Measurements from ENCODE around the gene JUN. TPM values are rescaled to one million over a fixed set of nuclear protein-coding genes. Genes with fewer than 3 reads are reported as not detected.

JUN gene
- total RNA-seq, 1 experiment from 2014 or later: 24.9 TPM

DNA sequence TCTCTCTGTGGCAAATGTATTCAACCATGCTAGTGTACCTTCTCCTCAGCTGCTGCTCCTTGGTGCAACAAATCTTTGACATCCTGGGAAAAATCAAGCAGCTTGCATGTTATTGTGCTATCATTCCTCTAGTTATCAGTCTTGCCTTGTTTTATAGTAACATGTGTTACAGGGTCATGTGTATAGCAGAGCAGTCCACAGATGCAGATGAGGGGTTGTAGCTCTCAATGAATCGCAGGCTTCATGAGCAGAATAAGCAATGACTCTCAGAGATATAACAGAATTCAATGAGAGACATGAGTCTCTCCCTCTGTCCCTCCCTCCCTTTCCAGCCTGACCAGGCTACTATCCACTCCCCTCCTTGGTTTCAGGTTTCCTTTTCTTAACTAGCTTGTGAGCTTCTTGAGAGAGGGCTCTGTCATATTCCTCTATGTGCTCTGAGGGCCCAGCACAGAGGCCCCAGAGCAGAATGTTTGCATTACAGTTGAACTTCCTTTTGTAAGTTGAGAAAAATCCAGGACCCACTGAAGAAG, 15.1 kb upstream of the JUN start:
- Histone ChIP-seq H3K4me1 (ENCODE audit: insufficient read depth, low read length, poor library complexity, severe bottlenecking) (no peaks in the 10 kb centered on the region), H3K27ac (ENCODE audit: low read depth, low read length, poor library complexity, severe bottlenecking) (no peak overlapping the region), H3K4me3 (ENCODE audit: low read depth, low read length, poor library complexity, severe bottlenecking) (no peak overlapping the region), H3K27me3 (replicated peaks; ENCODE audit: insufficient read depth, low read depth, low read length, poor library complexity) (peaks cover 44% of the 10 kb centered on the region), H3K36me3 (ENCODE audit: insufficient read depth, low read length, poor library complexity, severe bottlenecking) (no peaks in the 10 kb centered on the region), H3K9me3 (ENCODE audit: low read depth, low read length, poor library complexity, severe bottlenecking) (no peaks in the 10 kb centered on the region)
- no peak for TF ChIP-seq EZH2 (IDR thresholded peaks at IDR 0.05; ENCODE audit: borderline replicate concordance, low read depth, low read length, poor library complexity, severe bottlenecking)
- TF ChIP-seq, protein P1, sequence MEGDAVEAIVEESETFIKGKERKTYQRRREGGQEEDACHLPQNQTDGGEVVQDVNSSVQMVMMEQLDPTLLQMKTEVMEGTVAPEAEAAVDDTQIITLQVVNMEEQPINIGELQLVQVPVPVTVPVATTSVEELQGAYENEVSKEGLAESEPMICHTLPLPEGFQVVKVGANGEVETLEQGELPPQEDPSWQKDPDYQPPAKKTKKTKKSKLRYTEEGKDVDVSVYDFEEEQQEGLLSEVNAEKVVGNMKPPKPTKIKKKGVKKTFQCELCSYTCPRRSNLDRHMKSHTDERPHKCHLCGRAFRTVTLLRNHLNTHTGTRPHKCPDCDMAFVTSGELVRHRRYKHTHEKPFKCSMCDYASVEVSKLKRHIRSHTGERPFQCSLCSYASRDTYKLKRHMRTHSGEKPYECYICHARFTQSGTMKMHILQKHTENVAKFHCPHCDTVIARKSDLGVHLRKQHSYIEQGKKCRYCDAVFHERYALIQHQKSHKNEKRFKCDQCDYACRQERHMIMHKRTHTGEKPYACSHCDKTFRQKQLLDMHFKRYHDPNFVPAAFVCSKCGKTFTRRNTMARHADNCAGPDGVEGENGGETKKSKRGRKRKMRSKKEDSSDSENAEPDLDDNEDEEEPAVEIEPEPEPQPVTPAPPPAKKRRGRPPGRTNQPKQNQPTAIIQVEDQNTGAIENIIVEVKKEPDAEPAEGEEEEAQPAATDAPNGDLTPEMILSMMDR (conservative IDR thresholded peaks at IDR 0.05; ENCODE audit: low read depth, low read length): no peak
- POLR2A ChIA-PET (ENCODE audit: low non-redundant PET): no interaction called here
- CTCF ChIA-PET: no interaction called here
- DNase-seq (ENCODE audit: low spot score): no peak
- BruUV-seq (replicated peaks): no TSS peak
- intact Hi-C loops (cut with micrococcal nuclease; ENCODE audit: unreplicated experiment): no loop called here

DNA sequence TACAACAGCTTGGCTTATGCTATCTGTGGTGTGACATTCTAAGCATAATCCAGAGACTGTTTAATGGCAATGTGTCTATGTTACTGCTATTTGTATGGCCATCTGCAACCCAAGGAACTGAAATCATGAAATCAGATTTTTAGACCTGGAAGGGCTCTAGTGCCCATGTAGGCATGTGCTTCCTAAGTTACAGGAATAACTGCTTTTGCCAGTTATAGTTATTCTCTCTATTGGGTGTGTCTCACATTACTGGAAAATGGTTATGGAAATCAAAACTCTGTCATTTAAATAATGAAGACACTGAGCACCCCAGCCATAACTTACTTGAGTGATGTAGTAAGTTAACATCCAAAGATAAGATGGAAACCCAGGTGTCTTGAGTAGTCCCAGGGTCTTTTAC, 12.6 kb upstream of the JUN start:
- Histone ChIP-seq H3K9me3 (ENCODE audit: low read depth, low read length, poor library complexity, severe bottlenecking) (no peaks in the 10 kb centered on the region), H3K27me3 (replicated peaks; ENCODE audit: insufficient read depth, low read depth, low read length, poor library complexity) (peaks cover 60% of the 10 kb centered on the region), H3K36me3 (ENCODE audit: insufficient read depth, low read length, poor library complexity, severe bottlenecking) (no peaks in the 10 kb centered on the region), H3K27ac (ENCODE audit: low read depth, low read length, poor library complexity, severe bottlenecking) (no peak overlapping the region), H3K4me1 (ENCODE audit: insufficient read depth, low read length, poor library complexity, severe bottlenecking) (no peaks in the 10 kb centered on the region), H3K4me3 (ENCODE audit: low read depth, low read length, poor library complexity, severe bottlenecking) (no peak overlapping the region)
- intact Hi-C loops (cut with micrococcal nuclease; ENCODE audit: unreplicated experiment): no loop called here
- DNase-seq (ENCODE audit: low spot score): no peak
- TF ChIP-seq, protein P1 (conservative IDR thresholded peaks at IDR 0.05; ENCODE audit: low read depth, low read length): no peak
- TF ChIP-seq EZH2 (IDR thresholded peaks at IDR 0.05; ENCODE audit: borderline replicate concordance, low read depth, low read length, poor library complexity, severe bottlenecking): no peak
- BruUV-seq (replicated peaks): no TSS peak
- POLR2A ChIA-PET (ENCODE audit: low non-redundant PET): no interaction called here
- CTCF ChIA-PET: no interaction called here

DNA sequence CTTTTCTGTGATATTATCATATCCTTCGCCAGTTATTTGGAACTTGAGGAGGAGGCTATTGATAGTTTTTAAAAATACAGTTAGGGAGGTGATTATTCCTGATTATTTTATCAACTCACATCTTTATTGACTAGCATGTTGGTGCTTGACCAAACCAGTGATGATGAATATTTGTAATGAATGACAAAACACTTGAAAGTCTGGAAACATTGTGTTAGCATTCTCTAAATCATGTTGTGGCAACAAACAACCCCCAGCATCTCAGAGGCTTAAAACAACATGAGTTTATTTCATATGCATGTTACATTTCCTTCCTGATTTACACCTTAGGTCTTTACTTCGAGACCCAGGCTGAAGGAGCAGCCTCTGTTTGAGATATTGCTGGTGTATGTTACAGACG, 10.7 kb upstream of the JUN start:
- TF ChIP-seq EZH2 (IDR thresholded peaks at IDR 0.05; ENCODE audit: borderline replicate concordance, low read depth, low read length, poor library complexity, severe bottlenecking): no peak
- TF ChIP-seq, protein P1 (conservative IDR thresholded peaks at IDR 0.05; ENCODE audit: low read depth, low read length): no peak
- POLR2A ChIA-PET (ENCODE audit: low non-redundant PET): no interaction called here
- Histone ChIP-seq H3K36me3 (ENCODE audit: insufficient read depth, low read length, poor library complexity, severe bottlenecking) (no peaks in the 10 kb centered on the region), H3K9me3 (ENCODE audit: low read depth, low read length, poor library complexity, severe bottlenecking) (no peaks in the 10 kb centered on the region), H3K27ac (ENCODE audit: low read depth, low read length, poor library complexity, severe bottlenecking) (no peak overlapping the region), H3K4me3 (ENCODE audit: low read depth, low read length, poor library complexity, severe bottlenecking) (no peak overlapping the region), H3K27me3 (replicated peaks; ENCODE audit: insufficient read depth, low read depth, low read length, poor library complexity) (peaks cover 57% of the 10 kb centered on the region), H3K4me1 (ENCODE audit: insufficient read depth, low read length, poor library complexity, severe bottlenecking) (no peaks in the 10 kb centered on the region)
- CTCF ChIA-PET: no interaction called here
- DNase-seq (ENCODE audit: low spot score): no peak
- intact Hi-C loops (cut with micrococcal nuclease; ENCODE audit: unreplicated experiment): no loop called here
- BruUV-seq (replicated peaks): no TSS peak
